K562 (cell line): ENCODE measurements around the gene HNRNPH1.

Experiments used
- ATF2 ChIP-seq: sonication (generic); formaldehyde crosslinking; IDR thresholded peaks from 2 replicates; pipeline ENCODE4 v1.8.1; 2022; ENCODE audit warnings: missing genetic modification reagents
- CHCHD3 ChIP-seq: fragments of 250-450 bp; sonication (Bioruptor Pico); IDR thresholded peaks from 2 replicates; pipeline ENCODE4 v2.1.2; 2022; ENCODE audit warnings: mild to moderate bottlenecking
- FOXM1 ChIP-seq, 2 experiments: fragments of 450-650 bp in 1 of 2; sonication (generic) in 1 of 2; formaldehyde crosslinking in 1 of 2; IDR thresholded peaks; 2 replicates each; pipeline versions ENCODE4 v1.6.1 to v1.9.0; 2017 to 2022; ENCODE audit warnings: low read depth in 2 of 2, mild to moderate bottlenecking in 2 of 2, missing genetic modification reagents in 1 of 2, moderate library complexity in 1 of 2
- NFRKB ChIP-seq: fragments of 450-650 bp; IDR thresholded peaks from 2 replicates; pipeline ENCODE4 v1.6.1; 2016; ENCODE audit warnings: low read depth
- NR2C2 ChIP-seq, 2 experiments: fragments of 200-800 bp in 1 of 2; sonication (Bioruptor generic) in 1 of 2; sonication (generic) in 1 of 2; formaldehyde crosslinking in 1 of 2; IDR thresholded peaks; 2 replicates each; pipeline versions ENCODE4 v1.6.1 to v1.8.0; 2016 to 2022; ENCODE audit warnings: mild to moderate bottlenecking in 1 of 2, missing compliant biosample characterization in 1 of 2, missing genetic modification characterization in 1 of 2, missing genetic modification reagents in 1 of 2
- TAF1 ChIP-seq: IDR thresholded peaks from 2 replicates; pipeline ENCODE4 v1.6.1; 2011; ENCODE audit warnings: mild to moderate bottlenecking, low read length, moderate library complexity; ENCODE audit not compliant: insufficient read depth, control insufficient read depth, severe bottlenecking; ENCODE audit errors: extremely low read depth
- TEAD2 ChIP-seq: fragments of 450-650 bp; IDR thresholded peaks from 2 replicates; pipeline ENCODE4 v1.6.1; 2016; ENCODE audit warnings: missing genetic modification characterization, control low read depth, missing compliant biosample characterization

GRCh38 chr5:179606071-179606909 is 17.2 kb downstream of the HNRNPH1 start:
- no peak for TF ChIP-seq TAF1
- TF ChIP-seq NR2C2 (CRISPR knock-in tag; IDR thresholded peaks at IDR 0.05), result no peak
- TF ChIP-seq NR2C2 (tag; IDR thresholded peaks at IDR 0.05), result no peak
- no peak for TF ChIP-seq CHCHD3 (CRISPR knock-in tag)
- no peak for TF ChIP-seq FOXM1 (IDR thresholded peaks at IDR 0.05; ENCODE audit: low read depth)
- no peak for TF ChIP-seq FOXM1 (CRISPR knock-in tag; IDR thresholded peaks at IDR 0.05; ENCODE audit: low read depth)
- TF ChIP-seq NFRKB, result no peak
- no peak for TF ChIP-seq TEAD2 (tag)
- TF ChIP-seq ATF2, result no peak
